ENCODE data around the gene SLC8A2.

SLC8A2 gene

GRCh38 chr19:47471733-47472457 lies at the start of gene SLC8A2:
SLC8A2 (minus strand) TSS chr19:47471893; CDS start chr19:47466403, 5,490 bp downstream.
- DNase-seq = peak; percentile 91

DNA sequence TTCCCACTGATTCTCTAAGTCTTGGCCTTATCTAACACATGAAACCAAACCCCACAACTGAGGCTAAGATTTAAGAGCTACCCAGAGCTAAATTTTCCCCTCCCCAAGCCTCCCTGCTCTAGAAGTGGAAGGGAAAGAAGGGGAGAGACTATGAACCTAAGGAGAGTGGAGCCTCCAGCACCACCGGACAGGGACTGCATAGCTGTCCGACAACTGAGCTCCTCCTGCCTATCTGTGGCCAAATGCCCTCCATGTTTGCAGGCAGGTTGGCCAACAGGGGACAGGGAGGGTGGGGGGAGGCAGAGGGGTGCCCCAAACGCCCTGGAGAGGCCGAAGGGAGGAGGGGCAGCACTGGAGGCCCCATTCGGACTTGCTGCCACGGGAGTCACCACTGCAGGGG lies 49.1 kb upstream of the SLC8A2 start:
- DNase-seq = no peak

DNA sequence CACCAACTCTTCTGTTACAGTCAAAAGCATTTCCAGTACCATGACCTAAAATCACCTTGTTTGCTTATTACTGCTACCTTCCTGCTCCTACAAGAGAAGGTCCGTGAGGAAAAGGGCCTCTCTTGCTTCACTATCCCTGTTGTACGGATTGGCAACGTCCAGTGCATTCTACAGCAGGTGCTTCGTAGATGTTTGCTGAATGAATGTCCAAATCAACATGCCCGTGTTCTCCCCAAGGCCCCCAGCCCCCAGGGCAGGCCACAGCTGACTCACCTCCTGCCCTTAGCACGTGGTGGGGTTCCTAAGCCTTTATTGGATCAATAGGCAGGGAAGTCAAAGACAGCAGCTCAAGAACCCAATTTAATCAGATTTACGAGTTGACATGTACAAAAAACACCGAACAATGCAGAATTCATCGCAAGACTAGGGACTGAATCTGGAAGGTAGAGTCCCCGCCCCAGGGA lies 48.7 kb upstream of the SLC8A2 start:
- DNase-seq = no peak

- no peak for DNase-seq
These were observed 47.2 kb upstream of the SLC8A2 start for GRCh38 chr19:47518854-47519253.

- no peak for DNase-seq
These were observed 46.4 kb upstream of the SLC8A2 start for GRCh38 chr19:47518139-47518538.

DNA sequence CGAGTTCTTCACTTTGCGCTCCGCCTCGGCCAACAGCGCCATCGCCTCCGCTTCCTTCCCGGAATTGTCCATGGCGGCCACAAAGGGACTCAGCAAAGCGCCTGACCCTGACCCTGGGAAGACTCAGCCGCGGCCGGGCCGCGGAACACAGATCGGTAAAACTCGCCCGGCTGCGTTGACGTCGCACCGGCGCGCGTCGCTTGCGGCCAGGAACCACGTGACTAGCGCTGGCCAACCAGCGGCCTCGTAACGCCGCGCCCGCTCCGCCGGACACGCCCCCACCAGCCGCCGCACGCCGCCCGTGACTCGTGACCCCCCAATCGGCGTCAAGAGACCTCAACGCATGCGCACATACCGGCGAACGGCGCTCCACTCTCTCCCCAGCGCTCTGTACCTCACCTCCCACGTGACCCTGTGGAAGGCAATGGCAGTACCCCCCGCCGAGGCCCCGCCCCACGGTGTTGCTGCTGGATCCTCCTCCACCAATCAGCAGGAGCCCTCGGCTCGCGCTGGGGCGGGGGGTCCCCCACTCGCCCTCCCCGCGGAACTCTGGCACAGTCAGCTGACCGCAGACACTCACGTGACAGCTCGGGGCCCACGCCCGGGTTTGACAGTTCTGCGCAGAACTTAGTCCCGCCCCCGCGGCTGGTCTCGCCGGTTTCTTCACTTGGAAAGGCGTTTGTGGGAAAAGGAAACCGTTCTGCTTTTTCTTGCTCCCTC lies 43.3 kb upstream of the SLC8A2 start, which contains the start of gene NAPA:
TSS of gene NAPA (minus strand) at position 195 of the 720 bp plus-strand sequence. CDS start at position 72, 123 bp downstream.
- peak; percentile 100 for DNase-seq

DNA sequence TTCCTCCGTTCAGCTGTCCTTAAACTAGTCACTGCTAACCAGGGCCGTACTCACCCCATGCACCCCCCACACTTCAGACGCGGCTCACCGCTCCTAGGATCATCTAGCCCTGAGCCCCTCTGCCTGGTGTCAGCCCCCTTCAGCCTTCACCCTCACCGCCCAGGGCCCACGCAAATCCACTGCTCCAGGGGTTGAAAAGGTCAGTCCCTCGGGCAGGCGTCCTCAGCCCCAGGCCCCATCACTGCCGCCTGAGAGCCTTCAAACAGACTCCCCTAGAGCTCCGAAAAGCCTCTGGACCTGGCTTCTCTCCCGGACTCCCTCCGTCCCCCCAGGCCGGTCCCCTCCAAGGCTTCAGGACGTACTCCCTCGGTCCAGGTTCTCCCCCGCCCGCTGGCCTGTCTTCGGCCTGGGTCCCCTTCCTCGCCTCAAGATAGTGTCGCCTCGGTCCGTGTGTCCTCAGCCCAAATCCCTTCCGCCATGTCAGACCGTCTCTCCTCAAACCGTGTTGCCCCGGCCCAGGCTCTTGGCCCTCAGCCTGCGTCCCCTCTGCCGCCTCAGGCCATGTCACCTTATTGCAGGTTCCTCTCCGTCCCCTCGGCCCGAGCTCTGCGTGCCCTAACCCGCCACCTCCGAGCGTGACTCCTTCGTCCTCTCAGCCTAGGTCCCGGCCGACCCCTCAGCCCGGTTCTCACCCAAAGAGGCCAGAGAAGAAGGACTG lies 42.6 kb upstream of the SLC8A2 start:
- DNase-seq = no peak

- DNase-seq = no peak
These were observed 41.2 kb upstream of the SLC8A2 start for GRCh38 chr19:47512948-47513319.

- DNase-seq = no peak
These were observed 40.7 kb upstream of the SLC8A2 start for GRCh38 chr19:47512183-47512947.

DNA sequence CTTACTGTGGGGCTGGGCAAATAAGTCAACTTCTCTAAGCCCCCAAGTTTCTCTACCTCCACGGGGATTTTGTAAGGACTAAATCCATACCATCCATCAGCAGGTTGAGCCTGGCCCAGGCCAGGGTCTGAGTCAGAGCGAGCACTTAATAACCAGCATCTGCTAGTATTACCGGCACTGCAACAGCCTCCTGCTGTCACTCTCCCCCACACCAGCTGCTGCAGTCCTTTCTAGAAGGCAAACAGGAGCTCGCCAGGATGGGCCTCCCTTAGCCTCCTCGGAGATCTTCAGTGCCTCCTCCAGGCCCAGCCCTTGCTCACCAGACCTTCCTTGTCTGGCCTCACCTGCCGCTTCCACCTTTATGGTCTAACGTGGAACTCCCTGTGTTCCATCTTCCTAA lies 40.0 kb upstream of the SLC8A2 start:
- DNase-seq = no peak

- DNase-seq = no peak
These were observed 39.4 kb upstream of the SLC8A2 start for GRCh38 chr19:47511128-47511517.

DNA sequence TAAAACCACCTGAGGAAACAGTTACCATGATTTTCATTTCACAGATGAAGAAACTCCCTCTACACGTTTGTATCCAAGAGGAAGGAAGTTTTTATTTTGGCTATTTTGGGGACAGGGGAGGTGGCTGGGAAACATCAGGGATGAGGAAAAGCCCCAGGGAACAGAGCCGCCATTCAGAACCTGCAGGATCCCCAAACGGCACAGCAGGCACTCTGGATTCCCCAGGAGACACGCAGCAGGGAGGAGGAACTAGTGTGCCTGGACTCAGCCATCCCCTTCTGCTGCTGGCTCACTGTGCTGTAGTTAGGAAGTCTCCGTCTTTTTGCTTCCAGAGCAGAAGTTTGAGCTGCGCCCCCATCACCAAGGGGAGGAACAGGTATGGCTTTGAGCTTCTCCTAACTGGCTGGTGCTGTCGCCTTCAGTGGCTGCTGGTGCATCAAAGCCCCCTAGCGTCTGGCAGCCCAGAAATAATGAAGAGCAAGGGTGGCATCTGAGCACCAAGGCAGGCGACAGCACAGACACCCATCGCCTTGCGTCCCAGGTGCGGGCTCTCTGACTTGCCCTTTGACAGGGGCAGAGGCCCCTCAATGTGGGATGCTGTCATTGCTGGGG lies 38.9 kb upstream of the SLC8A2 start:
- no peak for DNase-seq

DNA sequence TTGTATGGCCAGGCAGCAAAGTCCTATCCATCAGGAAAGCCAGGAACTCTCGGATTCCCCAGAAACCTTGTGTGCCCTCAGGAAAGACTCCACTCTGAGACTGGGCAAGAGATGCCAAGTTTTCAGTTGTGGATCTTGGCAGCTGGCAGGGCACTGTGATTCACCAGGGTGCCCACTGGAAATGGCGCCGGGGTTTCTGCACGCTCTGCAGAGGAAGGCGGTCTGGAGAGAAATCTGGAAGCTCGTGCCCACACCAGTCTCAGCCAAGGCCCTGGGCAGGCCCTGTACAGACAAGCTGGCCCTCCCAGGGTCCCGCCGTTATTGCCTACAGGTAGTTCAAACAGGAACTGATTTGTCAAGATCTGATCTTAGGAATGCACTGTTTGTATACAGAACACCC lies 38.3 kb upstream of the SLC8A2 start:
- no peak for DNase-seq

DNA sequence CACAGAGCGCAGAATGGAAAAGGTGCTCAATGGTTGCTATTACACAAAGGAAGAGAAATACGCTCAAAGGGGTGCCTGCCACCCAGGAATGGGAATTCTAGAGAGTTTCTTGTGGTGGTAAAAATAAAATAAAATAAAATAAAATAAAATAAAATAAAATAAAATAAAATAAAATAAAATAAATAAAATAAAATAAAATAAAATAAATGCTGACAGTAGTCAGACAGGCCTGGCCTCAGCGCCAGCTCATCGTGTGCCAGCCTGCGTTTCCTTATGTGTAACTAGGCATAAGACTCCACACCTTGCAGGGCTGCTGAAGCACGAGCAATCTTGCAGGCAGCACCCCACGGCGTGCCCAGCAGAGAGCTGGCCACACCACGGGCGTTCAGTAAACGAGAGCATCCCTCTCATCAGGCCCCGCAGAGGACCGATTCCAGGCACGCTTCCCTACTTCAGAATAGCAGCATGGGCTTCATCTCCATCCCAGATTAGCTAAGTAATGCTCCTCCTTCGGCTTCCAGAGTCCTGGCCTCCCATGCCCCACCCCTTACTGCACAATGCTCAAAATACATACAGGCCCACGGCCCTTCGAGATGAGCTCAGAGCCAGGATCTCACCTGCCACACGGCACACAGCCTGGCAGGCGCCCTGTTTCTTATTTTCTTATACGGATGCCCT lies 37.6 kb upstream of the SLC8A2 start:
- no peak for DNase-seq

GRCh38 chr19:47508721-47509120 lies 37.0 kb upstream of the SLC8A2 start:
- no peak for DNase-seq

GRCh38 chr19:47507924-47508553 lies 36.3 kb upstream of the SLC8A2 start:
- DNase-seq = no peak

DNA sequence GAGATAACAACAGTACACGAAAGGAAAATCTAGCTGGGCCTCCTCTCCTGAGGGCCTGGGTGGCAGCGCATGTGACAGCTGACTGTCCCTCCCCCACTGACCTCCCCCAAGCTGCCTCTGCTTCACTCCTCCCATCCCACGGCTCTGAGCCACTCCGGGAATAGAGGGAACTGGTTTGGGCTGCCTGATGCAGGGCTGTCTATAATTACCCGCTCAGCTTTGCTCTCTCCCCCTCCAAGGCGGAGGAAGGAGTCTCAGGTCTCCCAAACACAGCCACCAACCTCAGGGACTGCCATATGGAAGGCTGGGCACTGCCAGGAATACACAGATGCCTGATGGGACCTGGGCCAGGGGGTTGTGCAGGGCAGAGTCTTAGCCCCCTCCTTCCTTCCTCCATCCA lies 35.3 kb upstream of the SLC8A2 start:
- DNase-seq = peak; percentile 68

DNA sequence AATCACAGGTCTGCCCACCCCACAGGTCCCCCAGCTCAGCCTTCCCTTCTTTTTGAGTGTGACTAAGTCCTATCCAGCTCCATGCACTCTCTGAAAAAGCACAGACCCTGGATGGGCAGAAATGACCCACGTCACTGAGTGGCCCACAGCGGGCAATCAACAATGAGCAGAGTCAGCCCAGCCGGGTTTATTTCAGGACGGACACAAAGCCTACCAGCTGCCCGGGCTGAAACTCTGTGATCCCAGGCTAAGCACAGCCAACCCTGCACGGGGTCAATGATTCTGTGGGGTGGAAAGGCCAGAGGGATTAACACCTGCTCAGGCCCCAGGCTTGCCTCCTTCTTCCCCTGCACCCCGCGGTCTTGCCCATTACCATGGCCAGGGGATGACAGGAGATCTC lies 34.8 kb upstream of the SLC8A2 start:
- DNase-seq = no peak

DNA sequence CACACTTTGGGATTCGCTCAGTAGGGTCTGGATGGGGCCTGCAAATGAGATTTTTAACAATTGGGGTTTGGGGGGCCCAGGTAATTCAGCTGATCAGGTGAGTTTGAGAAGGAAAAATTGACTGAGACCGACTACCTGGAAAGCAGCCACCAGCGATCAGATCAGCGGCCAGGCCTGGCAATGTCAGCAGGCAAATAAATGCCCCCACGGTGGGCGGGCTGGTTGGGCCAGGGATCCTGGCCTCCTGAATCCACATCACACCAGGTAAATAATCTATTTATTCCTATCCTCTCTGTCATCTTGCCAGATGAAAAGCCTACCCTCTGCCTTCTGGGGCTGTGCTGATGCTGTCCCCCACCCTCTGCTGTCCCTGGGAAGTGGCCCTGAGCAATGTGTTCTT lies 33.8 kb upstream of the SLC8A2 start:
- DNase-seq = no peak

- no peak for DNase-seq
These were observed 32.1 kb upstream of the SLC8A2 start for GRCh38 chr19:47503826-47504150.

GRCh38 chr19:47503130-47503825 lies 31.6 kb upstream of the SLC8A2 start:
- DNase-seq = no peak
